ENCODE data around the gene KIF17. TPM values are rescaled to one million over a fixed set of nuclear protein-coding genes. Genes with fewer than 3 reads are reported as not detected.
A peak's percentile ranks its signal among the peaks of the same experiment; 100 is the strongest.

The KIF17 gene
- total RNA-seq, 1 donor = 0.27 TPM

GRCh38 chr1:20634594-20635084, 83.2 kb downstream of the KIF17 start:
- DNase-seq (ENCODE audit: low read depth) = peak; percentile 39
- peak overlapping the region; percentile 83 for H3K4me3 ChIP-seq (ENCODE audit: low read depth, low read length)
- TF ChIP-seq CTCF (IDR thresholded peaks at IDR 0.05; ENCODE audit: insufficient read depth, low read length) = no peak

GRCh38 chr1:20634065-20634593, 83.7 kb downstream of the KIF17 start:
- no peak for TF ChIP-seq CTCF (IDR thresholded peaks at IDR 0.05; ENCODE audit: insufficient read depth, low read length)
- H3K4me3 ChIP-seq (ENCODE audit: low read depth, low read length) = peak overlapping the region; percentile 83
- no peak for DNase-seq (ENCODE audit: low read depth)

DNA sequence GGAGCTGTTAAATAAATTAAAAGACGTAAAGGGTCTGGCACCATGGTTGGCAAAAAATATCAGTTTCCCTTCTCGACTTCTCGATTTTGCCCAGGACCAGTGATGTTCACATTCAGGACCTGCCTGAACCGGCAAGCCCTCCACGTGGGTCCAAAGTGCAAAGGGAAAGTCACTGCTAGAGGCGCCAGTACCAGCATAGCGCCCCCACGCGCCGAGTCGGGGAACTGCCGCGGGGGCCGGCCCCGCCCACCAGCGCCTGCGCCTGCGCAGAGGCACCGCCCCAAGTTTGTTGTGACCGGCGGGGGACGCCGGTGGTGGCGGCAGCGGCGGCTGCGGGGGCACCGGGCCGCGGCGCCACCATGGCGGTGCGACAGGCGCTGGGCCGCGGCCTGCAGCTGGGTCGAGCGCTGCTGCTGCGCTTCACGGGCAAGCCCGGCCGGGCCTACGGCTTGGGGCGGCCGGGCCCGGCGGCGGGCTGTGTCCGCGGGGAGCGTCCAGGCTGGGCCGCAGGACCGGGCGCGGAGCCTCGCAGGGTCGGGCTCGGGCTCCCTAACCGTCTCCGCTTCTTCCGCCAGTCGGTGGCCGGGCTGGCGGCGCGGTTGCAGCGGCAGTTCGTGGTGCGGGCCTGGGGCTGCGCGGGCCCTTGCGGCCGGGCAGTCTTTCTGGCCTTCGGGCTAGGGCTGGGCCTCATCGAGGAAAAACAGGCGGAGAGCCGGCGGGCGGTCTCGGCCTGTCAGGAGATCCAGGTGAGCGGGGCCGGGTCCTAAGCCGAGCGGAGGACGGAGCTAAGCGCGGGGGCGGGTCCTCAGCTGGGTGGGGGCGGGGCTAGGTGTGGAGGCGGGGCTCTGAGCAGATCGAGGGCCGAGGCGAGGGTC, 84.4 kb downstream of the KIF17 start, which contains the start of gene PINK1:
Gene PINK1, plus strand, starts transcription at position 269 of the 875 bp plus-strand sequence. Its CDS starts 91 bp downstream, at position 360.
- peak within 1 kb of the TSS; percentile 83 for H3K4me3 ChIP-seq (ENCODE audit: low read depth, low read length)
- DNase-seq (ENCODE audit: low read depth) = peak; percentile 64
- TF ChIP-seq CTCF (IDR thresholded peaks at IDR 0.05; ENCODE audit: insufficient read depth, low read length) = peak; percentile 88

DNA sequence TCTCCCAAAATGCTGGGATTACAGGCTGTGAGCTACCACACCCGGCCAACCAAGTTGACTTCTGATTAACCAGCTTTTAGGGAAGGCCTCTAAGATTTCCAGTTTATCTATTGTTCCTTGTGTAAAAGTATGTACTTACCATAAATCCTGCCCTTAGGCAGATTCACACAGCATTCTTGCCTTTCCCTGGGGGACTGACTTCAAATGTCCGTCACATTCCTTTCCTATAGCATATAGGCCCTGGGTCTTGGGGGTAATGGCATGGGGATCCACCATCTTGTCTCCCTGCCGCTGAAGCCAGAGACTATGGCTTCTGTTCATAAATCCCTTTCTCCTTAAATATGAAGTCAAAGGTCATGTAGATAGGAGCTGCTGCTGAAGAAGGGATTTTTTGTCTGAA, 85.4 kb downstream of the KIF17 start:
- no peak overlapping the region for H3K4me3 ChIP-seq (ENCODE audit: low read depth, low read length)
- DNase-seq (ENCODE audit: low read depth) = no peak
- TF ChIP-seq CTCF (IDR thresholded peaks at IDR 0.05; ENCODE audit: insufficient read depth, low read length) = no peak

GRCh38 chr1:20630729-20631128, 87.1 kb downstream of the KIF17 start:
- H3K4me3 ChIP-seq (ENCODE audit: low read depth, low read length) = no peak overlapping the region
- TF ChIP-seq CTCF (IDR thresholded peaks at IDR 0.05; ENCODE audit: insufficient read depth, low read length) = no peak
- DNase-seq (ENCODE audit: low read depth) = peak; percentile 24

GRCh38 chr1:20626524-20626923, 91.3 kb downstream of the KIF17 start:
- DNase-seq (ENCODE audit: low read depth) = no peak
- no peak overlapping the region for H3K4me3 ChIP-seq (ENCODE audit: low read depth, low read length)
- TF ChIP-seq CTCF (IDR thresholded peaks at IDR 0.05; ENCODE audit: insufficient read depth, low read length) = no peak
